SK-N-MC (cell line): ENCODE results near the gene RTN4R.

Experiments
- EZH2 ChIP-seq: fragments of 200-600 bp; sonication (generic); IDR thresholded peaks from one replicate; pipeline ENCODE4 v1.6.1; 2017; ENCODE audit warnings: antibody characterized with exemption
- FOXP2 ChIP-seq: optimal IDR thresholded peaks from 2 replicates; pipeline ENCODE3; 2011; ENCODE audit warnings: mild to moderate bottlenecking, moderate library complexity; ENCODE audit not compliant: insufficient read depth; ENCODE audit errors: extremely low read length, control extremely low read depth
- POLR2AphosphoS5 ChIP-seq: IDR thresholded peaks from 2 replicates; pipeline ENCODE4 v1.6.1; 2012; ENCODE audit warnings: mild to moderate bottlenecking, low read depth, low read length, borderline replicate concordance

DNA sequence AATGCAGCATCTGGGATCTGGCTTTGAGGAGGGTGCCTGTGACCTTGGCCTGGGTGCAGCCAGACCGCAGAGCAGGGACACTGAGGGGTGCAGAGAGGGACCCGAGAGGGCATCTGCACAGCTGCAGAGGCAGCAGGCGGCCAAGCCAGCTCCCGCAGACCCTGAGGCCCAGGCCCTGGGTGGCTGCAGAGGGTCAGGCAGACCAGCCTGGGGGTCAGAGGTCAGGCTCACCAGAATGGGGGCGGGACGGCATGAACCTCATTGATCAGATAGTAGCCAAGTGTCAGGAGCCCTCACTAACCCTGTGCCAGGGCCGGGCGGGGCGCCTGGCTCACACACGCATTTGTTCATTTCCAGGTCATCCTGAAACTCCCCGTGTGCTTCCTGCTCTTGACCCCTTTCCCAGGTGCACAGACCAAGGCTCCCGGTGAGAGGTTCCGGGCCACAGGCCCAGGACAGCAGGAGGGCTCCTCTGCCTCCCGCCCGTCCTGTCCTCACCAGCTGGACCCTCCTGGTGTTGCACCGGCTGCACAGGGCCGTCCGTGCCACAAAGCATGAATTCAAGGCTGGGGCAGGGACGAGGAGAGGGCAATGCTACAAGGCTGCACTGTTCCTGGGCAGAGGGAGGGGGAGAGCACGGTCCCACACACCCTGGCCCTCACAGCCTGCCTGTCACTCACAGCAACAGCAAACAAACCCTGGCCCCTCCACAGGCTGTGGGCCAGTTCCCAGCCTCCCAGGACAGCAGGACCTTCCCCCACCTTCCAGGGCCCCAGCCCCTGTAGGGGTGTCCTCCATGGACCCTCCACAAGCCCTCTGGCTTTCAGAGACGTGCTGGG is 3.3 kb downstream of the RTN4R start:
- TF ChIP-seq POLR2AphosphoS5 = no peak
- TF ChIP-seq EZH2 = no peak
- no peak for TF ChIP-seq FOXP2
